ENCODE measurements around the gene KCP.

KCP gene

DNA sequence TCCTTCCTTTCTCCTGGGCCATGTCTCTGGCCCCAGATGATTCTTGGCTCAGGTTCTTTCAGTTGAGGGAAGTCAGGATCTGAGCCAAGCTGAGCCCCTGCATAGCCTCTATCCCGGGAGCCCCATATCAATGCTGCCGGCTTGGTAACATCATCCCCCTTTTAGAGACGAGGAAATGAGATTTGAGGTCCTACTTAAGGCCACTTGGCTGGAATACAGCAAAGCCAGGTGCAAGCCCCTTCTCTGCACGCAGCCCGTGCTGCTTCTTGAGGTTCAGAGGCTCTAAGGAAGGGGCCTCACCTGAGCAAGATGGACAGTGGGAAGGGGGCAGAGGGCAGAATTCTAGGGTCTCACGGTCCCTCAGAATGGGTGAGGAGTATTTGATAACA, 24.8 kb upstream of the KCP start:
- no peaks in the 10 kb centered on the region for H3K27me3 ChIP-seq (ENCODE audit: insufficient read depth, poor library complexity, severe bottlenecking)
- TF ChIP-seq, protein P1, sequence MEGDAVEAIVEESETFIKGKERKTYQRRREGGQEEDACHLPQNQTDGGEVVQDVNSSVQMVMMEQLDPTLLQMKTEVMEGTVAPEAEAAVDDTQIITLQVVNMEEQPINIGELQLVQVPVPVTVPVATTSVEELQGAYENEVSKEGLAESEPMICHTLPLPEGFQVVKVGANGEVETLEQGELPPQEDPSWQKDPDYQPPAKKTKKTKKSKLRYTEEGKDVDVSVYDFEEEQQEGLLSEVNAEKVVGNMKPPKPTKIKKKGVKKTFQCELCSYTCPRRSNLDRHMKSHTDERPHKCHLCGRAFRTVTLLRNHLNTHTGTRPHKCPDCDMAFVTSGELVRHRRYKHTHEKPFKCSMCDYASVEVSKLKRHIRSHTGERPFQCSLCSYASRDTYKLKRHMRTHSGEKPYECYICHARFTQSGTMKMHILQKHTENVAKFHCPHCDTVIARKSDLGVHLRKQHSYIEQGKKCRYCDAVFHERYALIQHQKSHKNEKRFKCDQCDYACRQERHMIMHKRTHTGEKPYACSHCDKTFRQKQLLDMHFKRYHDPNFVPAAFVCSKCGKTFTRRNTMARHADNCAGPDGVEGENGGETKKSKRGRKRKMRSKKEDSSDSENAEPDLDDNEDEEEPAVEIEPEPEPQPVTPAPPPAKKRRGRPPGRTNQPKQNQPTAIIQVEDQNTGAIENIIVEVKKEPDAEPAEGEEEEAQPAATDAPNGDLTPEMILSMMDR (IDR thresholded peaks at IDR 0.05; ENCODE audit: poor library complexity, severe bottlenecking) = no peak
- H3K9me3 ChIP-seq (ENCODE audit: severe bottlenecking) = no peaks in the 10 kb centered on the region
- H3K36me3 ChIP-seq (ENCODE audit: low read depth) = no peaks in the 10 kb centered on the region
- DNase-seq (ENCODE audit: low spot score) (no peak), ATAC-seq (ENCODE audit: low read depth) (no peak)
- H3K27ac ChIP-seq (ENCODE audit: poor library complexity, severe bottlenecking) = no peak overlapping the region
- H3K4me3 ChIP-seq (ENCODE audit: severe bottlenecking) = no peak overlapping the region
- H3K4me1 ChIP-seq (ENCODE audit: insufficient read depth, poor library complexity, severe bottlenecking) = no peaks in the 10 kb centered on the region

DNA sequence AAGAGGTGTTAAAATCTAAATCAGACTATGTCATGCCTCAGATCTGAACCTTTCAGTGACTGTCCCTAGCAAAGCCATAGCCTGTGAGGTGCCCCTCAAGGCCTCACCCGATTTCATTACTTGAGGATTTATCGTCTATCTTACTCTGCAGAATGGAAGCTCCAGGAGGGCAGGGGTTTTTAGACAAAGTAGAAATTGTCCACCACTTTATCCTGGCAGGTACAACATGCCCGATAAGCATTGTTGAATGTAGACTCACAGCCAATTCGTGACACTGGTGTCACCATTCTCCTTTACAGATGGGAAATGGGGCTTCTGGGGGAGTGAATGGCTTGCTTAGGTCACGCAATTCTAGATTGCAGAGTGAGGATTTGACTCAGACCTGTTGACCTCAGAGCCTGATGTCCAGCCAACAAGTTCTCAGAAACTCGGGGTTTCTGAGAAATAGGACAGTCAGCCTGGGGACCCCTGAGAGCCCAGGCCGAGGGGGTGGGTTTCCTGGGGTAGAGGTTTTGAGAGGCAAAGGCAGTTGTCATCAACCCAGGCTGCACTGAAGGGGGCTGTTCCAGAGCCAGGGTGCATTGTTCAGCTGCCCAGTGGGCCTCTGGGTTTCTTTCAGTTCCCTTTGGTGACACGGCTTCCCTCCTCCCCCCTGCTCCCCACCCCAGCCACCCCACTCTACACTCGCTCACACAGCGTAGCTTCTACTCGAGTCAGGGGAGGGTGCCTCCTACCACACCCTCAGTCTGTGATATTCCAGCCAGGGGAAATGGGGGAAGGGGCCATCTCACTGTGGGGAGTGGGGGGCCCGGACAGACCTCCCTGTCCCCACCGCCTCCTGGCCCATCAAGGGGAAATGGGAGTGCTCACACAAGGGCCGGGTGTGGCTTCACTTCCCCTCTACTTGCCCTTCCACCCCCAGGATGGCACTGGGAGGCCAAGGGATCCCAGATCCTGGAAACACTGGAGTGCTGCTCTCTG, 24.1 kb upstream of the KCP start:
- Histone ChIP-seq H3K4me1 (ENCODE audit: insufficient read depth, poor library complexity, severe bottlenecking) (no peaks in the 10 kb centered on the region), H3K4me3 (ENCODE audit: severe bottlenecking) (no peak overlapping the region), H3K36me3 (ENCODE audit: low read depth) (no peaks in the 10 kb centered on the region), H3K27ac (ENCODE audit: poor library complexity, severe bottlenecking) (no peak overlapping the region), H3K9me3 (ENCODE audit: severe bottlenecking) (no peaks in the 10 kb centered on the region), H3K27me3 (ENCODE audit: insufficient read depth, poor library complexity, severe bottlenecking) (no peaks in the 10 kb centered on the region)
- DNase-seq (ENCODE audit: low spot score) (no peak), ATAC-seq (ENCODE audit: low read depth) (no peak)
- TF ChIP-seq, protein P1 (IDR thresholded peaks at IDR 0.05; ENCODE audit: poor library complexity, severe bottlenecking) = no peak

DNA sequence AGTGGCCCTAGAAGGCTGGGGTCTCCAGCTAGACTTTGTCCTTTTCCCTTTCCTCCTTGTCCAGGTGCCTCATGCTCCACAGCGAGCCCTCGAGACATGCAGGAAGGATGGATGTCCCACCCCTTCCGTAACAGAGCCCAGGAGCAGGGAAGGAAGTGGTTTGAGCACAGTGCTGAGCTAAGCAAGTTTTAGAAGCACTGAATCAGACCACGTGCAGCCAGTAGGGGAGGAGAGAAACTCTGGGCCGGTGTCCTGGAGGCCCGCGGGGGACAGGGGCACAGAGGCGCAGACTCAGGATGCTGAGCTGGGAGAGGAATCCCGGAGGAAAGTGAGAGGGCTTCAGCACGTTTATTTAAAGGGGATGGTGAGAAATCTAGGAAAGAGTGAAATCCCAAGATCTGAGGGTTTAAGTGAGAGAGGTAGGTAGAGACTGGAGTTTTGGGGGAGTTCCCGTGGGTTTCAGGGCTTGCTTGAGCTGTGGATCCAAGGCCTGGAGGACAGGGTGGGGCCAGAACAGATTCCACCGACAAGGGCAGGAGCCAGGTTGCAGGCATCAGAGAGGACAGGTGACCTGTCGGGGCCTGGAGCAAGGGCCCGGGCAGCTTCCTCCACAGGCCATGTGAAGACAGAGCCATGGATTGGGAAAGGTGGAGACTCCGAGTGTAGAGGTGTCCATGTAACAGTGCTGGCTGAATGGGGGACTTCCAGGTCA, 22.8 kb upstream of the KCP start:
- Histone ChIP-seq H3K36me3 (ENCODE audit: low read depth) (no peaks in the 10 kb centered on the region), H3K4me3 (ENCODE audit: severe bottlenecking) (no peak overlapping the region), H3K27me3 (ENCODE audit: insufficient read depth, poor library complexity, severe bottlenecking) (no peaks in the 10 kb centered on the region), H3K4me1 (ENCODE audit: insufficient read depth, poor library complexity, severe bottlenecking) (no peaks in the 10 kb centered on the region), H3K27ac (ENCODE audit: poor library complexity, severe bottlenecking) (no peak overlapping the region), H3K9me3 (ENCODE audit: severe bottlenecking) (no peaks in the 10 kb centered on the region)
- ATAC-seq (ENCODE audit: low read depth) (no peak), DNase-seq (ENCODE audit: low spot score) (no peak)
- TF ChIP-seq, protein P1 (IDR thresholded peaks at IDR 0.05; ENCODE audit: poor library complexity, severe bottlenecking) = no peak

DNA sequence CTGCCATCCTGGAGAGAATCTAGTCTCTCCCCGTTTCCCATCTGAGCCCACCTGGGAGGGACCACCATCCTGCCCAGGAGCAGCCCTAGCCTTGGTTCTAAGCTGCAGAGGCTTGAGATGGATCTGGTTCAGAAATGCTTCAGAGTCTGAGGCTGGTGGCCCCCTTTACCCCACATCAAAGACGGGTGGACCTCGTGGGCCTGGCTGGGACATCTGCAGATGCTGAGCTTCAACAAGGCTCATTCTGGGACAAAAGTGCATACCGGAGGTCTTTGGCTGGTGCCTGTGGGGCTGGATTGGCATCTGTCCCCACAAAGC, 22.3 kb upstream of the KCP start:
- Histone ChIP-seq H3K4me3 (ENCODE audit: severe bottlenecking) (no peak overlapping the region), H3K27me3 (ENCODE audit: insufficient read depth, poor library complexity, severe bottlenecking) (no peaks in the 10 kb centered on the region), H3K4me1 (ENCODE audit: insufficient read depth, poor library complexity, severe bottlenecking) (no peaks in the 10 kb centered on the region), H3K27ac (ENCODE audit: poor library complexity, severe bottlenecking) (no peak overlapping the region), H3K36me3 (ENCODE audit: low read depth) (no peaks in the 10 kb centered on the region), H3K9me3 (ENCODE audit: severe bottlenecking) (no peaks in the 10 kb centered on the region)
- TF ChIP-seq, protein P1 (IDR thresholded peaks at IDR 0.05; ENCODE audit: poor library complexity, severe bottlenecking) = no peak
- DNase-seq (ENCODE audit: low spot score) (no peak), ATAC-seq (ENCODE audit: low read depth) (no peak)
